Brain pericyte (primary cell): ENCODE measurements around the gene GJD4.

Experiments used
- DNase-seq: peaks from one replicate; pipeline ENCODE4 v3.0.0-alpha.2; 2012; ENCODE audit warnings: low read depth, low spot score

The GJD4 gene

GRCh38 chr10:35579116-35579515, 26.0 kb upstream of the GJD4 start:
- DNase-seq: no peak

- DNase-seq: no peak
Observed at GRCh38 chr10:35579726-35580422, 25.3 kb upstream of the GJD4 start.

DNA sequence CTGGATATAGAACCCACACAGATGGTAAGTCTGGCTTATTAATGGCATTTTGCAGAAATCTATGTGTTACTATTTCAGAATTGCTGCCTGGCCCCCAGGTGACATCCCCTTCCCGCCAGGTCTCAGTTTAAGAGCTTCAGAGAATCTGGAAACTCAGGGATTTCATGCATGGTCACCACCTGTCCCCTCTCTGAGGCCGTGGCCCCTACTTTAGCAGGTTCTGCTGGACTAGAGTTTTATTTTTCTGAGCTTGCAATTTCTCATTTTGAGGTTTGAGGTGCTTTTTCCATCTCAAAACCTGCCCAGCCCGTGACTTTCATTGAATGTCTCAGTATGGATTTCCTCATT, 24.7 kb upstream of the GJD4 start:
- no peak for DNase-seq

GRCh38 chr10:35581655-35582054, 23.5 kb upstream of the GJD4 start:
- DNase-seq: no peak

DNA sequence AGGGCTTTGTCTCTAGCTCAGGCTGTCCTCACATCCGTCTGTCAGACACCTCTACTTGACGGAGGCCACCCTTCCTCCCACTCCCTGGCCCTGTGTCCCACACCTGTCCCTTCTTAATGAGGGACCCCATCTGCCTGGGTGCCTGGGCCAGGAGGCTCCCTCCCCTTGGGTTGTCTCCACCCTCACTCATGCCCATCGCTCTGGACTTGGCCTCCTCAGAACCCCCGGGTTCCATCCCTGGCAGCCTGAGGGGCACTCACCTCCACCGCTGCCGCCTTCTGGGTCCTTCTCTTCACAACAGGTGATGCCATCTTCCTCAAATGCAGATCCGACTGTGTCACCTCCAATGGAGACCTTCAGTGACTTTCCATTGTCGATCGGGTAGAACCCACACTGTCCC, 20.2 kb upstream of the GJD4 start:
- DNase-seq: no peak

GRCh38 chr10:35585356-35585755, 19.8 kb upstream of the GJD4 start:
- DNase-seq: no peak

DNA sequence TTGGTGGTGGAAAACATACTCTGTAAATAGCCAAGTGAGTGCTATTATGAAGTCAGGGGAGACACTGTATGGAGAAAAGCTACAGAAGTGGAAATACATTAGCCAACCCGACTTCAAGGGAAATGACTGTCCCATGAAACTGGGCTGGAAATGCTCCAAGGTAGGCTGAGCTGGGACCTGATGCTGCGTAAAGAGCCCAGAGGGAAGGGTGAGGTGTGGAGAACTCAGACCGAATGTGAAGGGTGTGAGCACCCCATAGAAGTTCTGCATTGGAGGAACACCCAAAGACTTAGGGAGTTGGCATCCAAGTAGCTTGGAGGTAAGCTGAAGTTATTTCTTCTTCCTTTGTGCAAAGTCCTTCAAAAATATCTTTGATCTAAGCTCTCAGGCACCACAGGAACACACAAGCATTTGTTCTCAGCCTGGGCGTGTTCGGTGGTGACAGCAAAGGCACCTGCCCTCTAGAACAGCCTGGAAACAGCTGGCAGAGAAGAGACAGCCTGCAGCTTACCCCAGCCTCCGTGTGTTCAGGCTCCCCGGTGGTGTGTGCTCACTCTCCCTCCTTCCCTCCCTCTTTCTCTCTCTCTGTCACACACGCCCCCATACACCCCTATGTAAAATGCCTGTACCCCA, 19.1 kb upstream of the GJD4 start:
- no peak for DNase-seq

DNA sequence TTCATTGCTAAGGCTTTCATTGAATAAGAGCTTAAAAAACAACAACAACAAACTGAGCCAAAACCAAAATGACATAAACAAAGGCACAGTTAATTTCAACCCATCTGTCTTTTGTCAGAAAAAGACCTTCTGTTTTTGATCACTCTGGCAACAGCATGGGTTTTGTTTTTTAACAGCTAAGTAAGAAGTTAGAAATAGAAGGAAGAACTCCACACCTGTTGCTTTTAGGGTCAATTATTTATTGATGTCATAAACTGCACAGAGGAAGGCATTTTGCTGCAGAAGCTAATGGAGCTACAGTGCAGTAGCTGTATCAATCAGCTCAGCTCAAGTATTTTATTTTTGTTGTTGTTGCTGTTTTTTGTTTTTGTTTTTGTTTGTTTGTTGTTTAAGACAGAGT, 16.3 kb upstream of the GJD4 start:
- DNase-seq: no peak

- DNase-seq: no peak
Observed at GRCh38 chr10:35592441-35592840, 12.7 kb upstream of the GJD4 start.

GRCh38 chr10:35594115-35595079, 10.7 kb upstream of the GJD4 start:
- DNase-seq: no peak

GRCh38 chr10:35595106-35595505, 10.0 kb upstream of the GJD4 start:
- no peak for DNase-seq

DNA sequence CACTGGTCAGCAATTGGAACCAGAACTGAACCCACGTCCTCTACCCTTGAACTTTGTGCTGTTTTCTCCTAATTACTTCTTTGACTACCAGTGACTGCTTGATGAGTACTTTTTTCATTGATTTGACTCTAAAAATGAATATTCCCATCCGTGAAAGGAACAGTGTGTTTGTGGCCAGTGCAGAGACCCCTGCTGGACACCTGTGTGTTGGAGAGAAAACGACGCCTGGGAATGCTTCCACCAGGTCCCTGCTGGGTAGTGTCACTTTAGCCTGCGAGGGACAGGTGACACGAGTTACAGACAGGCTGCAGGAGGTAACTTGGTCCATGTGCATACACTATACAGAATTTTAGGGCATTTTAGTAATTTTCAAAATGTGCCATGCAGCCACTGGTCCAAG, 6.8 kb upstream of the GJD4 start:
- DNase-seq: no peak

DNA sequence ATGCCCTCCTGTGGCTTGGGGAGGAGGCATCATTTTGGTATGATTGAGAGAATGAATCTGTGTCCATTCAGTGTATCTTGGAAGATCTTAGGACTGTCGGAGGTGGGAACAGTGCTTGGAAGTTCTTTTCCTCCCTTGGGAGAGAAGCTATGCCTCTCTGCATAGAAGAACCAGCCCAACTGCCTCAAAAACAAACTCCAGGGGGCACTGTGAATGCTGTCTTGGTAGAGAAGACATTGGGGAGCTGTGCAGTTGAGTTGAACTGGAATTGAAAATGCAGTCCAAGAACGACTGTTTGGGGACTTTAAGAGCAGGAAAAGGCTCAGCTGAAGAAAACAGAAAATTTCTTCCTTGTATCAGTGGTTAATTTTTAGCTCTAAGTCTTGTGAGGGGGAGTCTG, 4.9 kb upstream of the GJD4 start:
- DNase-seq: no peak

DNA sequence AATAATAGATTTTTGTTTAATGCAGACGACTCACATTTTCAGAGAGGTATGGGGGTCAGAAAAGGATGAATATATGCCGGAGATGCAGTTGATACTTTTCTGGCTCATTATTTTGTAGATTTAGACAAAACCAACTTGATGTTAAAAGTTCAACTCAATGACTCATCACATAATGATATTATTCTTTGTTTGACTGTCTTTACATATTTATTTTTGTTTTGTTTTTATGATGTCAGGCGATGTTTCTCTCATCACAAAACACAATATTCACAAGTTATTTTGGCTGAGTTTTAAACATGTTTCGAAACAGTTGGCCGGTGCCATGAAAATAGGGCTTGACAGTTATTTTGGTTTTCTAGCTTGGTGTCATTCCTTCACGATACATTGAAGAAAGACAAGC, 1.3 kb downstream of the GJD4 start:
- peak; percentile 42 for DNase-seq

DNA sequence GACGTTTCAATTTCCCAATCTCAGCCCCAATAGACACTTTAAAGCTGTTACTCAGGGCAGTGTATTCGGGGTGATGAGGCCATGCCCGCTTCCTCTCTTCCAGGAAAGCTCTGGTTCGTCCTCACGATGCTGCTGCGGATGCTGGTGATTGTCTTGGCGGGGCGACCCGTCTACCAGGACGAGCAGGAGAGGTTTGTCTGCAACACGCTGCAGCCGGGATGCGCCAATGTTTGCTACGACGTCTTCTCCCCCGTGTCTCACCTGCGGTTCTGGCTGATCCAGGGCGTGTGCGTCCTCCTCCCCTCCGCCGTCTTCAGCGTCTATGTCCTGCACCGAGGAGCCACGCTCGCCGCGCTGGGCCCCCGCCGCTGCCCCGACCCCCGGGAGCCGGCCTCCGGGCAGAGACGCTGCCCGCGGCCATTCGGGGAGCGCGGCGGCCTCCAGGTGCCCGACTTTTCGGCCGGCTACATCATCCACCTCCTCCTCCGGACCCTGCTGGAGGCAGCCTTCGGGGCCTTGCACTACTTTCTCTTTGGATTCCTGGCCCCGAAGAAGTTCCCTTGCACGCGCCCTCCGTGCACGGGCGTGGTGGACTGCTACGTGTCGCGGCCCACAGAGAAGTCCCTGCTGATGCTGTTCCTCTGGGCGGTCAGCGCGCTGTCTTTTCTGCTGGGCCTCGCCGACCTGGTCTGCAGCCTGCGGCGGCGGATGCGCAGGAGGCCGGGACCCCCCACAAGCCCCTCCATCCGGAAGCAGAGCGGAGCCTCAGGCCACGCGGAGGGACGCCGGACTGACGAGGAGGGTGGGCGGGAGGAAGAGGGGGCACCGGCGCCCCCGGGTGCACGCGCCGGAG, 2.6 kb downstream of the GJD4 start:
- no peak for DNase-seq

DNA sequence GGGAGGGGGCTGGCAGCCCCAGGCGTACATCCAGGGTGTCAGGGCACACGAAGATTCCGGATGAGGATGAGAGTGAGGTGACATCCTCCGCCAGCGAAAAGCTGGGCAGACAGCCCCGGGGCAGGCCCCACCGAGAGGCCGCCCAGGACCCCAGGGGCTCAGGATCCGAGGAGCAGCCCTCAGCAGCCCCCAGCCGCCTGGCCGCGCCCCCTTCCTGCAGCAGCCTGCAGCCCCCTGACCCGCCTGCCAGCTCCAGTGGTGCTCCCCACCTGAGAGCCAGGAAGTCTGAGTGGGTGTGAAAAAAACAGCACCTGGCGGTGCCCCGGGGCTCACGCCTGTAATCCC, 3.2 kb downstream of the GJD4 start:
- no peak for DNase-seq

DNA sequence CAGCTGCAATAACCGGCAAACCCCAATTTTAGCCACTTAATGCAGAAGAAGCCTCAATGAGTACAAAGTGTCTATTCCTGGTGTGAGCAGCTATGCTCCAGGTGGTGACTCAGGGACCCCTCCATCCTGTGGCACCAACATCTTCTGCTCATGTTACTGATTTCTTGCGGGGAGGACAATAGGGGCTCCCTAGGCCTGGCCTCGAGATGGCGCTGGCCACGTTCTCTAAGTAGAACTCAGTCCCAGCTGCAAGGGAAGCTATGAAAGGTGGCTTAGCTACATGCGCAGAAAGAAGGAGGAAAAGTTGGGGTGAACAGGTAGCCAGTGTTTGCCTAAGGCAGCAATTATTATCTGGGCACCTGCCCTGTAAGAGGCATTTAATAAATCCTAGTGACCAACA, 6.6 kb downstream of the GJD4 start:
- no peak for DNase-seq

DNA sequence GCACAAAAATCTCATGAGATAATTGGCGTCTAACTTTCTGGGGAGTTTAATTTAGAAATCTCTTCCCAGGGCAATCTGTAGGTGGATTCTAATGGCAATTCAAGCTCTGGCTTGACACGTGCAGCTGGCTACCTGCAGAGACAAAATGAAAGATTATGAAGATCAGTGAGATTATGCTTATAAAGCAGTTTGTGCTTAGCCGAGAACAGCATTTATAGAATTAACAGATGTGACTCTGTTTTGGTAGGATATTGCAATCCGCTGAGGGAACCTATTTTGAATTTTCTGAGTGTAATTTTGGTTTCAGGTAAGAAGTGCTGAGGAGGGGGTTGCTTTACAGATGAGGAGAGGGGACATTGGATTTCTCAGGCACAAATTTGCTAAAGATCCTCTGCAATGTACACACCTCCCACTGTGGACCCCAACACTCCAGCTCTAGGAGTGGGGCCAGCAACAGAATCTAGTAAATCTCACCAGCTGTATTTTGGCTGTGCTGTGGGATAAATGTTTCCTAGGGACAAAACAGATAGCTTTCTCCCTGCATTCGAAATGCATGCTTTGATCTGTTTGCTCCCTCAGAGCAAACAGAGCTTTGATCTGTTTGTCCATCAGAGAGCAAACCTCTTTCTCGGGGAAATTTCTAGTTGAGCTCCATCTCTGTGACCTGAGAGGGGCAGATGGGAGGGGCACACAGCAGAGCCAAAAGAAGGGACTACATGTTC, 7.4 kb downstream of the GJD4 start:
- DNase-seq: no peak

DNA sequence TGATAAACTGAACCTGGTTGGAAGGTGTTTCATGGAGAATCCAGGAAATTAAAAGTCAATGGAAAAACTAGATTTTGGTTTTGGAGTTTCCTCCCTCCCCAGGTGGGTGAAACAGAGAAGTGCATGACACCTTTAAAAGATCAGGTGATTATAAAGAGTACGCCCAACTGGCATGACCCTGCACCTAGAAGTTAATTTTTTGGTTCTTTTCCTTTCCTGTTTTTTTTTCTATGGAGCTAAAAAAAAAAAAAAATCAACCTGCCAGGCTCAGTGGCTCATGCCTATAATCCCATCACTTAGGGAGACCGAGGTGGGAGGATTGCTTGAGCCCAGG, 7.9 kb downstream of the GJD4 start:
- no peak for DNase-seq

GRCh38 chr10:35613597-35614226, 8.6 kb downstream of the GJD4 start:
- no peak for DNase-seq

GRCh38 chr10:35614312-35614711, 9.2 kb downstream of the GJD4 start:
- DNase-seq: no peak
